HepG2 (cell line): ENCODE results near the gene CNKSR3. TPM values are rescaled to one million over a fixed set of nuclear protein-coding genes. Genes with fewer than 3 reads are reported as not detected.
A peak's percentile ranks its signal among the peaks of the same experiment; 100 is the strongest.

Source experiments
- ATAC-seq: fragments of 200-7000 bp; cut with Tn5 transposase; 3 replicates; pipeline ENCODE4 v1.9.1; 2020; ENCODE audit warnings: mild to moderate bottlenecking, moderate library complexity
- BruUV-seq: library from RNA; stranded (reverse); fragments of 400-500 nt; replicated peaks from 2 replicates; lab custom pipeline; 2021; lab: Mats Ljungman, UMichigan
- CTCF ChIA-PET: fragments of 300-600 bp; formaldehyde crosslinking; extraction: SDS; loops from one replicate; lab custom pipeline; 2021; ENCODE audit warnings: low total read pairs, inconsistent platforms, low intra/inter-chr PET ratio; lab: Yijun Ruan, JAX
- POLR2A ChIA-PET: fragments of 350-600 bp; sonication (Branson Sonifier 250); formaldehyde crosslinking; loops from one replicate; lab custom pipeline; 2020; ENCODE audit warnings: antibody characterized with exemption, inconsistent platforms; lab: Yijun Ruan, JAX
- DNase-seq: peaks from one replicate; pipeline ENCODE4 v3.0.0-alpha.2; 2015; ENCODE audit warnings: low spot score
- FAIRE-seq: peaks from 3 replicates; lab custom pipeline; 2011; peaks lifted over from hg19 to GRCh38; lab: Jason Lieb, UNC
- H2AFZ ChIP-seq: one replicate; pipeline ENCODE4 v1.6.1; 2011; ENCODE audit warnings: low read length, inconsistent platforms
- H3K27ac ChIP-seq: fragments of 300-600 bp; 3 replicates; pipeline ENCODE4 v1.8.0; 2011; ENCODE audit warnings: mixed run types, mild to moderate bottlenecking, mixed read lengths, low read length, inconsistent platforms; ENCODE audit not compliant: insufficient read depth; ENCODE audit errors: extremely low read length
- H3K27me3 ChIP-seq, 2 experiments: fragments of 200-600 bp in 1 of 2; 2 replicates in 1 of 2; 3 replicates in 1 of 2; pipeline versions ENCODE4 v1.6.0 to v1.8.0; 2011; ENCODE audit warnings: low read length in 2 of 2, mild to moderate bottlenecking in 2 of 2, moderate library complexity in 2 of 2, inconsistent platforms in 1 of 2; ENCODE audit not compliant: insufficient read depth in 2 of 2, control insufficient read depth in 1 of 2
- H3K36me3 ChIP-seq, 2 experiments: fragments of 200-600 bp in 1 of 2; replicated peaks in 1 of 2; 2 replicates in 1 of 2; 3 replicates in 1 of 2; pipeline versions ENCODE4 v1.5.1 to v1.8.0; 2011; ENCODE audit warnings: low read length in 2 of 2, inconsistent platforms in 1 of 2; ENCODE audit not compliant: insufficient read depth in 2 of 2, control insufficient read depth in 1 of 2
- H3K4me1 ChIP-seq: 2 replicates; pipeline ENCODE4 v1.5.1; 2012; ENCODE audit warnings: low read length, inconsistent platforms; ENCODE audit not compliant: insufficient read depth
- H3K4me2 ChIP-seq: 2 replicates; pipeline ENCODE4 v1.6.0; 2011; ENCODE audit warnings: low read depth, low read length, inconsistent platforms
- H3K4me3 ChIP-seq, 3 experiments: fragments of 200-600 bp in 1 of 3; sonication (generic), shearing (Covaris generic) in 1 of 3; replicated peaks in 1 of 3; 2 replicates each; pipeline ENCODE4 v1.5.1; 2011 to 2016; ENCODE audit warnings: low read length in 3 of 3, inconsistent platforms in 2 of 3, low read depth in 2 of 3, mild to moderate bottlenecking in 2 of 3, control low read depth in 1 of 3, mixed read lengths in 1 of 3; ENCODE audit not compliant: insufficient read depth in 1 of 3
- H3K79me2 ChIP-seq: one replicate; pipeline ENCODE4 v1.6.1; 2011; ENCODE audit warnings: low read length, inconsistent platforms; ENCODE audit not compliant: insufficient read depth
- H3K9ac ChIP-seq: 2 replicates; pipeline ENCODE4 v1.6.0; 2011; ENCODE audit warnings: mild to moderate bottlenecking, low read depth, low read length, inconsistent platforms; ENCODE audit not compliant: insufficient read depth
- H3K9me3 ChIP-seq: 2 replicates; pipeline ENCODE4 v1.5.1; 2012; ENCODE audit warnings: mild to moderate bottlenecking, low read length
- H4K20me1 ChIP-seq: 2 replicates; pipeline ENCODE4 v1.6.0; 2011; ENCODE audit warnings: inconsistent platforms, mild to moderate bottlenecking, low read length, moderate library complexity; ENCODE audit not compliant: insufficient read depth
- CEBPB ChIP-seq: IDR thresholded peaks from 2 replicates; pipeline ENCODE4 v1.6.1; 2011; ENCODE audit warnings: low read depth, low read length, improper control_type of control experiment, borderline replicate concordance
- CEBPG ChIP-seq: IDR thresholded peaks from 2 replicates; pipeline ENCODE4 v1.6.1; 2016
- GATAD2A ChIP-seq: IDR thresholded peaks from 2 replicates; pipeline ENCODE4 v1.6.1; 2016
- NRL ChIP-seq: sonication (generic); formaldehyde crosslinking; IDR thresholded peaks from 2 replicates; pipeline ENCODE4 v1.5.0; 2020; ENCODE audit warnings: missing genetic modification reagents, mild to moderate bottlenecking, moderate library complexity, borderline replicate concordance
- TOE1 ChIP-seq: sonication (generic); formaldehyde crosslinking; IDR thresholded peaks from 2 replicates; pipeline ENCODE4 v1.4.0; 2020; ENCODE audit warnings: mild to moderate bottlenecking, missing genetic modification reagents
- ZNF180 ChIP-seq: sonication (generic); formaldehyde crosslinking; IDR thresholded peaks from 2 replicates; pipeline ENCODE4 v1.4.0; 2020; ENCODE audit warnings: low read depth, missing genetic modification reagents, borderline replicate concordance
- ZNF224 ChIP-seq: sonication (generic); formaldehyde crosslinking; IDR thresholded peaks from 2 replicates; pipeline ENCODE4 v1.5.0; 2020; ENCODE audit warnings: mild to moderate bottlenecking, missing genetic modification reagents
- ZNF546 ChIP-seq: sonication (generic); formaldehyde crosslinking; conservative IDR thresholded peaks from 2 replicates; pipeline ENCODE4 v1.8.1; 2023; ENCODE audit warnings: mild to moderate bottlenecking, missing genetic modification reagents
- ZNF569 ChIP-seq: sonication (generic); formaldehyde crosslinking; IDR thresholded peaks from 2 replicates; pipeline ENCODE4 v1.5.0; 2020; ENCODE audit warnings: mild to moderate bottlenecking, missing genetic modification reagents, moderate library complexity, borderline replicate concordance
- WGBS: methylation state at CpG from one replicate; pipeline ENCODE4 v1.1.6; 2017; ENCODE audit warnings: low lambda C conversion rate; 5-methylcytosine and 5-hydroxymethylcytosine counted together
- in situ Hi-C: cut with HindIII; loops from 2 replicates; pipeline ENCODE4 v1.10.0; 2017; ENCODE audit warnings: low pct_unique_long_range_greater_than_20kb; ENCODE audit not compliant: extremely low pct_ligation_motif_present
- intact Hi-C: fragments of 100-400 bp; cut with micrococcal nuclease; formaldehyde crosslinking; loops from one replicate; pipeline ENCODE4 v1.10.0; 2022; ENCODE audit not compliant: unreplicated experiment
- polyA plus RNA-seq, 8 experiments: library from polyadenylated mRNA; depleted of rRNA in 3 of 8; stranded (reverse) in 7 of 8; unstranded in 1 of 8; fragments of >200 nt; fragmentation: Illumina TruSeq in 4 of 8; extraction: Trizol in 4 of 8; gene quantifications; 2 replicates each; pipeline versions ENCODE4 v1.2.1 to v1.2.3, GENCODE V29; 2011 to 2016; ENCODE audit warnings: low read depth in 4 of 8, missing spikeins in 1 of 8, mixed read lengths in 1 of 8; ENCODE audit not compliant: insufficient read depth in 1 of 8
- total RNA-seq, 5 experiments: library from RNA; depleted of rRNA; stranded (reverse); fragments of >200 nt; fragmentation: Illumina TruSeq; extraction: Trizol; gene quantifications; 2 replicates each; pipeline ENCODE4 v1.2.3, GENCODE V29; 2016; ENCODE audit warnings: low read depth in 1 of 5
- TF ChIP-seq, protein P1 (sequence below): sonication (generic); formaldehyde crosslinking; IDR thresholded peaks from 2 replicates; pipeline ENCODE4 v1.8.0; 2022; ENCODE audit warnings: mild to moderate bottlenecking, missing genetic modification reagents, moderate library complexity

Gene CNKSR3
- total and polyA plus RNA-seq, 2 of the 13 experiments (the other 11 are each of a cell fraction or from before 2014, with no cell fraction given): 9.2 to 38.6 TPM

DNA sequence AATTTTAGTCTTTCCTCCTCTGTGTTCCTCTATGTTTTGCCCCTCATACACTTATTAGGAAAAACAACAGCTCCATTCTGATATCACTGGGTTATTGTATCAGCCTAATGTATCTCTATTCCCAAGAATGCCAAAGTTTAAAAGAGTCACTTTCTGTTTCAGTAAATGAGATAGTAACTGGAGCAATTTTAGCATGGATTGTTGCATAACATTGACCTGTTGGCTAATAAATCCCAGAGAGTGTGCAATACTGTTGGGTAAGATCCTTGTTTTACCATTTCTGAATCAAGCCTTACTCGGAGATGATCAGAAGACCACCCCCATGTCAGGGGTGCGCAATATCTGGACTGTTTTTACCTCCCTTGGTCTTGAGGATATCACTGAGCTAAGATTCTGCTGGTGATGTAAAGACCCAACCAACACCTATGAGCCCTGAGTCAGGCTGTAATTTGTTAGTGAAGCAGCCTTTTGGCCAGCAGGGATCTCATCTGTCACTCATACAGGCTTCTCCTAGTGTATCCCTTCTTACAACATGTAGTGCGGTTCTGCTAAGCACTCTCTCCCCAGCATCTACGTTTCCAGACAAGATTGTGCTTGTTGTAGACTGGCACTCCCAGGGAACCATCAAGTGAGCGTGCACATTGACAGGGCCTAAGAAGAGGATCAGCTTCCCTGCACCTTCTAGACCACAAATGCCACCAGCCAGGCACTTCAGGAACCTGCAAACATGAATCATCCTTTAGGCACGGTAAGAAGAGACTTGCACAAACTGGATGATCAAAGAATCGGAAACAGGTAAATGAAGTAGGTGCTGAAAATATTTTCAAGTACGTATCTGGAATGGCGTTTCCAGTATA, 142.4 kb downstream of the CNKSR3 start:
- no peaks in the 10 kb centered on the region for H3K79me2 ChIP-seq
- no peak overlapping the region for H3K4me2 ChIP-seq
- BruUV-seq: no TSS peak
- TF ChIP-seq CEBPG (CRISPR knock-in tag) (peak; percentile 47), ZNF546 (no peak), ZNF180 (CRISPR knock-in tag) (no peak), CEBPB (peak; percentile 84), TOE1 (CRISPR knock-in tag) (no peak)
- TF ChIP-seq, protein P1, sequence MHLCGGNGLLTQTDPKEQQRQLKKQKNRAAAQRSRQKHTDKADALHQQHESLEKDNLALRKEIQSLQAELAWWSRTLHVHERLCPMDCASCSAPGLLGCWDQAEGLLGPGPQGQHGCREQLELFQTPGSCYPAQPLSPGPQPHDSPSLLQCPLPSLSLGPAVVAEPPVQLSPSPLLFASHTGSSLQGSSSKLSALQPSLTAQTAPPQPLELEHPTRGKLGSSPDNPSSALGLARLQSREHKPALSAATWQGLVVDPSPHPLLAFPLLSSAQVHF (CRISPR knock-in tag): no peak
- TF ChIP-seq, all 625 proteins: peak for 2
- DNase-seq: no peak
- intact Hi-C loops: no loop called here
- no peak overlapping the region for H3K4me3 ChIP-seq
- H3K9ac ChIP-seq: no peak overlapping the region
- ChIA-PET CTCF (no interaction called here), POLR2A (no interaction called here)
- H3K27me3 ChIP-seq: peaks cover 2% of the 10 kb centered on the region in 2 experiments; a peak in 2 of 5 replicates
- no peak overlapping the region for H2AFZ ChIP-seq
- 48% methylated on average over 9 of the region's 9 CpGs for WGBS
- H3K9me3 ChIP-seq: no peaks in the 10 kb centered on the region
- no peaks in the 10 kb centered on the region for H4K20me1 ChIP-seq
- H3K27ac ChIP-seq: no peak overlapping the region
- no peak for FAIRE-seq
- in situ Hi-C loops: loop anchor here (10.0 kb wide), 1 partner anchor 213 kb away; no protein-coding TSS in a partner anchor
- ATAC-seq: peak; percentile 25; the same call in 1 of the 3 replicates
- no peaks in the 10 kb centered on the region for H3K36me3 ChIP-seq
- no peaks in the 10 kb centered on the region for H3K4me1 ChIP-seq

DNA sequence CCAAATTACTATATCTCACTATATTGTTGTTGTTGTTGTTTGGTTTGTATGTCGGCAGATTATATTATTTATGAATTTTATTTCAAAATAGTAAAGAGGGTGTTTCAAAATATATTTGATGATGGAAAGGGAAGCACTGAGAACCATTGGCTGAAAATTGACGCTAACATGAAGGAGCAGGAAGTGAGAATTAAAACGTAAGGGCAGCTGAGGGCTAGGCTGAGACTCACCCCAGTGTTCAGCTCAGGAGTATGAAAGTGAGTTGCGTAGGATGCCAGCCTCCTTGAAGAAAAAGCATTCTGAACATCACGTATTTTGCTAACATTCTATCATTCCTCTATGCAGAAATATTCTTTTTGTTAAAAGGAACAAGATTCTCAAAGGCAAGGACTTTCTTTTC, 143.1 kb downstream of the CNKSR3 start:
- Histone ChIP-seq H2AFZ (no peak overlapping the region), H3K4me3 (no peak overlapping the region), H3K79me2 (no peaks in the 10 kb centered on the region), H3K27me3 (peaks cover 2 to 3% of the 10 kb centered on the region in 2 experiments; a peak in 2 of 5 replicates), H4K20me1 (no peaks in the 10 kb centered on the region), H3K4me1 (no peaks in the 10 kb centered on the region), H3K36me3 (no peaks in the 10 kb centered on the region), H3K27ac (no peak overlapping the region), H3K9me3 (no peaks in the 10 kb centered on the region), H3K9ac (no peak overlapping the region), H3K4me2 (no peak overlapping the region)
- ChIA-PET POLR2A (no interaction called here), CTCF (no interaction called here)
- ATAC-seq (no peak), FAIRE-seq (no peak), DNase-seq (no peak)
- intact Hi-C loops (no loop called here), in situ Hi-C loops (loop anchor here (10.0 kb wide), 1 partner anchor 213 kb away; no protein-coding TSS in a partner anchor)
- WGBS: 73% methylated on average over 5 of the region's 5 CpGs
- BruUV-seq: no TSS peak
- no peak for TF ChIP-seq NRL (CRISPR knock-in tag)
- no peak for TF ChIP-seq ZNF569 (CRISPR knock-in tag)
- TF ChIP-seq ZNF224 (CRISPR knock-in tag): no peak
- no peak for TF ChIP-seq GATAD2A (CRISPR knock-in tag)
